ENCODE data around the gene MAD2L2. TPM values are rescaled to one million over a fixed set of nuclear protein-coding genes. Genes with fewer than 3 reads are reported as not detected.
A peak's percentile ranks its signal among the peaks of the same experiment; 100 is the strongest.

Gene MAD2L2
- total RNA-seq, 1 donor from 2014 or later, result 18.3 TPM

GRCh38 chr1:11691928-11692711 is 11.2 kb upstream of the MAD2L2 start:
- H3K27me3 ChIP-seq, result peaks cover 34% of the 10 kb centered on the region
- peak overlapping the region; percentile 28 to 48 for H3K4me3 ChIP-seq

DNA sequence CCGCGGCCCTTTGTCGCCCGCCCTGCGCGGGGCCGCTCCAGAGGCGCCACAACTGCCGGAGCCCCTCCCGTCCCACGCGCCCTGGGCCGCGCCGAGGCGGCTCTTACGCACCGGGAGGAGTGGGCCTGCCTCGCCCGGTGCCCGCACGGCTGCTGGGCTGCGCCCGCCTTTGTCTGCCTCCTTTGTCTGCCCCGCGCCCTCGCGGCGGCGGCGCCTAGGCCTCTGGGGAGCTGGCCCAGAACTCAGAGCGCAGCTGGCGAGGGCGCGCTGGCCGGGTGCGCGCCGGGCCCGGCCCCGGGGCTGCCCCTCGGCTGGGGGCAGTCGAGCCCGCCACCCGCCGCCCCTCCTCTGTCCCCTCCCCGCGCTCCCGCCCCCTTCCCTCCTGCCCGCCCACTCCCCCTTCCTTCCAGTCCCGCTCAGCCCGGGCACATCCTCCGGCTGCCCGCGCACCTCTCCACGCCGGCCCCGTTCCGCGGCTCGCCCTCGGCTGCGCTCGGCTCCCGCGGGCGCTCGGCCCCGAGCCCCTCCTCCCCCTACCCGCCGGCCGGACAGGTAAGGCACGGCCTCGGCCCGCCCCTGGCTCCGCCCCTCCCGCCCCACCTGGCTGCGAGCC is 10.5 kb upstream of the MAD2L2 start, which contains the start of gene DRAXIN:
TSS of gene DRAXIN (plus strand) at position 409 of the 613 bp plus-strand sequence. CDS start 14,549 bp downstream, outside the sequence.
- Histone ChIP-seq H3K27me3 (peaks cover 34% of the 10 kb centered on the region), H3K4me1 (peaks cover 8 to 15% of the 10 kb centered on the region in 2 donors), H3K27ac (no peak within 1 kb of the TSS), H3K9me3 (no peaks in the 10 kb centered on the region), H3K36me3 (no peaks in the 10 kb centered on the region), H3K4me3 (peak within 1 kb of the TSS; percentile 28 to 48)
- TF ChIP-seq, protein P1, sequence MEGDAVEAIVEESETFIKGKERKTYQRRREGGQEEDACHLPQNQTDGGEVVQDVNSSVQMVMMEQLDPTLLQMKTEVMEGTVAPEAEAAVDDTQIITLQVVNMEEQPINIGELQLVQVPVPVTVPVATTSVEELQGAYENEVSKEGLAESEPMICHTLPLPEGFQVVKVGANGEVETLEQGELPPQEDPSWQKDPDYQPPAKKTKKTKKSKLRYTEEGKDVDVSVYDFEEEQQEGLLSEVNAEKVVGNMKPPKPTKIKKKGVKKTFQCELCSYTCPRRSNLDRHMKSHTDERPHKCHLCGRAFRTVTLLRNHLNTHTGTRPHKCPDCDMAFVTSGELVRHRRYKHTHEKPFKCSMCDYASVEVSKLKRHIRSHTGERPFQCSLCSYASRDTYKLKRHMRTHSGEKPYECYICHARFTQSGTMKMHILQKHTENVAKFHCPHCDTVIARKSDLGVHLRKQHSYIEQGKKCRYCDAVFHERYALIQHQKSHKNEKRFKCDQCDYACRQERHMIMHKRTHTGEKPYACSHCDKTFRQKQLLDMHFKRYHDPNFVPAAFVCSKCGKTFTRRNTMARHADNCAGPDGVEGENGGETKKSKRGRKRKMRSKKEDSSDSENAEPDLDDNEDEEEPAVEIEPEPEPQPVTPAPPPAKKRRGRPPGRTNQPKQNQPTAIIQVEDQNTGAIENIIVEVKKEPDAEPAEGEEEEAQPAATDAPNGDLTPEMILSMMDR (IDR thresholded peaks at IDR 0.05), result no peak
- DNase-seq (ENCODE audit: low spot score in 2 of 2), result no peak
- intact Hi-C loops (cut with DNase I), result no loop called here

More at GRCh38 chr1:11691928-11692711, 11.2 kb upstream of the MAD2L2 start:
- intact Hi-C loops (cut with DNase I), result no loop called here
- TF ChIP-seq, protein P1 (IDR thresholded peaks at IDR 0.05), result no peak
- H3K36me3 ChIP-seq, result no peaks in the 10 kb centered on the region
- H3K4me1 ChIP-seq, result peaks cover 8 to 15% of the 10 kb centered on the region in 2 donors
- no peak overlapping the region for H3K27ac ChIP-seq
- no peaks in the 10 kb centered on the region for H3K9me3 ChIP-seq
- no peak for DNase-seq (ENCODE audit: low spot score in 2 of 2)

DNA sequence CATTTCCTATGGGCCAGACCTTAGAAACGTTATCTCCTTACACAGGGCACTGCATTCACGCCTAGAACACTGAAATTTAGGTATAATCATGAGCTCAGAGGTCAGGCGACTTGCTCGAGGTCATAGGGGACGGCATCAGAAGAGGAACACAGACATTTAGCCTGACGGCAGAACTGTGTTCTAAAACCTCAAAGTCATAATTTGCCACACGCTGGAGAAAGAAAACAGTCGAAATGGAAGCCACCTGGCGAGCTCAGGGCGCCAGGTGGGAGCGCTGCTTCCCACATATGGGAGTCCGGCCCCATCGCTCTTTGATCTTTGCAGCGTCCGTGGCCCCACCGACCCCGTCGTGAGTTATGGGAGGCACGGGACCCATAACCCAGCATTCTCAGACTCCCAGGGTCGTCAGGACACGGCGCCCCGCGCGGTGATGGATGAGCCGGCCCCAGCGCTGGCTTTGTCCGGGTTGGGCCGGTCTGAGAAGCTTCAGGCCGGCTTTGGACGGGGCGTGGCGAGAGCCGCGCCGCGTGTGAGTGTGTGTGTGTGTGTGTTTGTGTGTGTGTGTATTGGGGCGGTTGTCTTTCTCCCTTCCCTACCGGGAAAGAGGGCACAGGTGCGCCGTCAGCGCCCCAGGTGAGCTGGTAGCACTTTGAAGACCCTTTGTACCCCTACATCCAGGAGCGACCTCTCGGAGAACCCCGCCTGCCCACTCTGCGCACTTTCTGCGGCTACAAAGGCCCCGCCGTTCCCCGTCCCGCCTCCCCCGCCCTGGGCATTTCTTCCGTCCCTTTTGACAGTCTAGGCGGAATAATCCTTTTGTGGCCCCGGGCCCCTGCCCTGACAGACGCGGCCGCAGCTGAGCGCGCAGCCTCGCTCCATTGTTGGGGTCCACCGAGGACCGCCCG is 9.7 kb upstream of the MAD2L2 start:
- no peaks in the 10 kb centered on the region for H3K9me3 ChIP-seq
- peaks cover 8 to 15% of the 10 kb centered on the region in 2 donors for H3K4me1 ChIP-seq
- no peaks in the 10 kb centered on the region for H3K36me3 ChIP-seq
- no peak for DNase-seq (ENCODE audit: low spot score in 2 of 2)
- H3K27ac ChIP-seq, result no peak overlapping the region
- H3K4me3 ChIP-seq, result peak overlapping the region; percentile 28 to 48
- intact Hi-C loops (cut with DNase I), result no loop called here
- TF ChIP-seq, protein P1 (IDR thresholded peaks at IDR 0.05), result no peak
- H3K27me3 ChIP-seq, result peaks cover 34% of the 10 kb centered on the region

DNA sequence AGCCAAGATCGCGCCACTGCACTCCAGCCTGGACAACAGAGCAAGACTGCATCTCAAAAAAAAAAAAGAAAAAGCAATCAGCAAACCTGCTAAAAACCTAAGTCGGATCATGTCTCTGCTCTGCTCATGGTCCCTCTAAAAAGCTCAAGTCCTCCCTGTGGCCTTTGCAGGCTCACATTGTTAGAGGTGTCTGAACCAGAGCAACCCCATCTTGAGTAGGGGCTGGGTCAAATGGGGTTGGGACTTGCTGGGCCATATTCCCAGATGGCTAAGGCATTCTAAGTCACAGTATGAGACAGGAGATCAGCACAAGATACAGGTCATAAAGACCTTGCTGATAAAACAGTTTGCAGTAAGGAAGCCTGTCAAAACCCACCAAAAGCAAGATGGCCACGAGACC is 7.6 kb upstream of the MAD2L2 start:
- Histone ChIP-seq H3K9me3 (no peaks in the 10 kb centered on the region), H3K4me3 (no peak overlapping the region), H3K36me3 (no peaks in the 10 kb centered on the region), H3K4me1 (peaks cover 8 to 14% of the 10 kb centered on the region in 2 donors), H3K27ac (no peak overlapping the region), H3K27me3 (peaks cover 23% of the 10 kb centered on the region)
- intact Hi-C loops (cut with DNase I), result no loop called here
- DNase-seq (ENCODE audit: low spot score in 2 of 2), result no peak
- TF ChIP-seq, protein P1 (IDR thresholded peaks at IDR 0.05), result no peak

- H3K27ac ChIP-seq, result no peak overlapping the region
- peaks cover 2% of the 10 kb centered on the region for H3K27me3 ChIP-seq
- intact Hi-C loops (cut with DNase I), result no loop called here
- DNase-seq (ENCODE audit: low spot score in 2 of 2), result no peak
- H3K4me3 ChIP-seq, result no peak overlapping the region
- peaks cover 0 to 1% of the 10 kb centered on the region in 2 donors for H3K4me1 ChIP-seq
- no peaks in the 10 kb centered on the region for H3K9me3 ChIP-seq
- H3K36me3 ChIP-seq, result no peaks in the 10 kb centered on the region
- TF ChIP-seq, protein P1 (IDR thresholded peaks at IDR 0.05), result no peak
These were observed 4.3 kb upstream of the MAD2L2 start for GRCh38 chr1:11685210-11685752.
